Testis (tissue), 2 donors: ENCODE measurements around the gene CELA3A.

ENCODE experiments used
- POLR2A ChIP-seq: fragments of 450-650 bp; IDR thresholded peaks from one replicate; pipeline ENCODE4 v1.6.1; 2017; ENCODE audit warnings: antibody characterized with exemption, mild to moderate bottlenecking, moderate library complexity
- TF ChIP-seq, protein P1 (sequence below), 3 experiments: fragments of 450-650 bp in 2 of 3; fragments of 200-600 bp in 1 of 3; sonication (generic) in 1 of 3; IDR thresholded peaks; one replicate each; pipeline ENCODE4 v1.5.1; 2016 to 2019; ENCODE audit warnings: antibody characterized with exemption in 3 of 3, mild to moderate bottlenecking in 2 of 3, moderate library complexity in 1 of 3

DNA sequence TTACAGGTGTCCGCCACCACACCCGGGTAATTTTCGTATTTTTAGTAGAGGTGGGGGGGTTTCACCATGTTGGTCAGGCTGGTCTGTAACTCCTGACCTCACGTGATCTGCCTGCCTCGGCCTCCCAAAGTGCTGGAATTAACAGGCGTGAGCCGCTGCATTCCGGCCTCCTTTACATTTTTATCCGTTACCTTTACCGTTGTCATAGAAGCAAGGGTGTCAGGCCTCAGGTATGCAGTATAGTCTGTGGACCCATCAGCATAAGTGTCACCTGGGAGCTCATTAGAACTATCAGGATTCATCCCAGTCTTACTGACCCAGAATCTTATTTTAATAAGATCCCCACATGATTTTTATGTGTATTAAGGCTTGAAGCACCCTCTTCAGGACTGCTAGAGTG, 56.4 kb downstream of the CELA3A start:
- TF ChIP-seq, protein P1, sequence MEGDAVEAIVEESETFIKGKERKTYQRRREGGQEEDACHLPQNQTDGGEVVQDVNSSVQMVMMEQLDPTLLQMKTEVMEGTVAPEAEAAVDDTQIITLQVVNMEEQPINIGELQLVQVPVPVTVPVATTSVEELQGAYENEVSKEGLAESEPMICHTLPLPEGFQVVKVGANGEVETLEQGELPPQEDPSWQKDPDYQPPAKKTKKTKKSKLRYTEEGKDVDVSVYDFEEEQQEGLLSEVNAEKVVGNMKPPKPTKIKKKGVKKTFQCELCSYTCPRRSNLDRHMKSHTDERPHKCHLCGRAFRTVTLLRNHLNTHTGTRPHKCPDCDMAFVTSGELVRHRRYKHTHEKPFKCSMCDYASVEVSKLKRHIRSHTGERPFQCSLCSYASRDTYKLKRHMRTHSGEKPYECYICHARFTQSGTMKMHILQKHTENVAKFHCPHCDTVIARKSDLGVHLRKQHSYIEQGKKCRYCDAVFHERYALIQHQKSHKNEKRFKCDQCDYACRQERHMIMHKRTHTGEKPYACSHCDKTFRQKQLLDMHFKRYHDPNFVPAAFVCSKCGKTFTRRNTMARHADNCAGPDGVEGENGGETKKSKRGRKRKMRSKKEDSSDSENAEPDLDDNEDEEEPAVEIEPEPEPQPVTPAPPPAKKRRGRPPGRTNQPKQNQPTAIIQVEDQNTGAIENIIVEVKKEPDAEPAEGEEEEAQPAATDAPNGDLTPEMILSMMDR (IDR thresholded peaks at IDR 0.05): no peak
- TF ChIP-seq POLR2A: no peak
